Fibroblast of lung (primary cell): Measurements from ENCODE around the gene HAUS2. TPM values are rescaled to one million over a fixed set of nuclear protein-coding genes. Genes with fewer than 3 reads are reported as not detected.

Experiments
- DNase-seq, 2 donors: peaks; one replicate each; pipeline versions ENCODE4 v3.0.0 to v3.0.0-alpha.2; 2010; ENCODE audit warnings: low read depth in 2 of 2
- H2AFZ ChIP-seq: 2 replicates; pipeline ENCODE4 v1.5.1; 2012; ENCODE audit warnings: low read length, control low read depth, inconsistent platforms
- H3K27ac ChIP-seq: 2 replicates; pipeline ENCODE4 v1.5.1; 2011; ENCODE audit warnings: low read length, control low read depth; ENCODE audit not compliant: insufficient read depth
- H3K27me3 ChIP-seq: 2 replicates; pipeline ENCODE4 v1.5.1; 2011; ENCODE audit warnings: mild to moderate bottlenecking, low read length; ENCODE audit not compliant: control insufficient read depth, insufficient read depth
- H3K36me3 ChIP-seq: 2 replicates; pipeline ENCODE4 v1.5.1; 2011; ENCODE audit warnings: low read length; ENCODE audit not compliant: control insufficient read depth, insufficient read depth
- H3K4me1 ChIP-seq: 2 replicates; pipeline ENCODE4 v1.5.1; 2011; ENCODE audit warnings: low read length; ENCODE audit not compliant: control insufficient read depth, insufficient read depth; ENCODE audit errors: extremely low read depth
- H3K4me2 ChIP-seq: 2 replicates; pipeline ENCODE4 v1.5.1; 2011; ENCODE audit warnings: low read length, control low read depth; ENCODE audit not compliant: insufficient read depth; ENCODE audit errors: extremely low read depth
- H3K4me3 ChIP-seq, 4 experiments: fragments of 200-600 bp in 1 of 4; sonication (generic) in 1 of 4; replicated peaks in 1 of 4; 2 replicates each; pipeline ENCODE4 v1.5.1; 2011 to 2016; ENCODE audit warnings: low read length in 4 of 4, low read depth in 3 of 4, mild to moderate bottlenecking in 3 of 4, control low read depth in 2 of 4, inconsistent platforms in 1 of 4, mixed read lengths in 1 of 4; ENCODE audit not compliant: insufficient read depth in 1 of 4; ENCODE audit errors: control extremely low read depth in 1 of 4
- H3K79me2 ChIP-seq: 2 replicates; pipeline ENCODE4 v1.5.1; 2012; ENCODE audit warnings: mild to moderate bottlenecking, low read length, inconsistent platforms; ENCODE audit not compliant: control insufficient read depth, insufficient read depth
- H3K9ac ChIP-seq: 2 replicates; pipeline ENCODE4 v1.5.1; 2011; ENCODE audit warnings: mild to moderate bottlenecking, low read length, control low read depth; ENCODE audit not compliant: insufficient read depth
- H3K9me3 ChIP-seq: 2 replicates; pipeline ENCODE4 v1.5.1; 2012; ENCODE audit warnings: low read depth, low read length; ENCODE audit not compliant: control insufficient read depth, insufficient read depth
- H4K20me1 ChIP-seq: 2 replicates; pipeline ENCODE4 v1.5.1; 2011; ENCODE audit warnings: low read length; ENCODE audit not compliant: control insufficient read depth, insufficient read depth; ENCODE audit errors: extremely low read depth
- CTCF ChIP-seq, 2 donors: IDR thresholded peaks in 1 of 2; conservative IDR thresholded peaks in 1 of 2; 1 replicate in 1 of 2; 2 replicates in 1 of 2; pipeline ENCODE4 v1.5.1; 2011 to 2012; ENCODE audit warnings: low read length in 2 of 2, control low read depth in 1 of 2, inconsistent platforms in 1 of 2, low read depth in 1 of 2, mild to moderate bottlenecking in 1 of 2
- EZH2 ChIP-seq: IDR thresholded peaks from 2 replicates; pipeline ENCODE4 v1.5.1; 2012; ENCODE audit warnings: low read length, control low read depth, mild to moderate bottlenecking; ENCODE audit errors: missing control alignments
- polyA plus RNA-seq, 2 donors: library from polyadenylated mRNA; depleted of rRNA in 1 of 2; stranded (reverse) in 1 of 2; unstranded in 1 of 2; fragments of >200 nt; gene quantifications; 2 replicates each; pipeline ENCODE4 v1.2.1, GENCODE V29; 2011 to 2012; ENCODE audit warnings: missing spikeins in 1 of 2
- total RNA-seq: library from RNA; depleted of rRNA; stranded (reverse); fragments of >200 nt; gene quantifications from 2 replicates; pipeline ENCODE4 v1.2.1, GENCODE V29; 2014

HAUS2 gene
- total and polyA plus RNA-seq, 2 donors (not counting 1 experiment from before 2014, with no cell fraction given), result 25.3 to 26.2 TPM

- Histone ChIP-seq H4K20me1 (no peaks in the 10 kb centered on the region), H3K27me3 (no peaks in the 10 kb centered on the region), H3K9ac (no peak overlapping the region), H3K4me2 (no peak overlapping the region), H3K36me3 (peaks cover 4% of the 10 kb centered on the region), H3K27ac (no peak overlapping the region), H3K4me3 (no peak overlapping the region), H3K79me2 (peaks cover 27% of the 10 kb centered on the region), H3K4me1 (peaks cover 4% of the 10 kb centered on the region), H2AFZ (no peak overlapping the region), H3K9me3 (no peaks in the 10 kb centered on the region)
- DNase-seq, result no peak
- TF ChIP-seq CTCF (conservative IDR thresholded peaks at IDR 0.05 in 1 of 2, IDR thresholded peaks at IDR 0.05 in 1 of 2; ENCODE audit: low read depth in 1 of 2, low read length in 2 of 2) (no peak), EZH2 (no peak)
These were observed 3.6 kb upstream of the HAUS2 start for GRCh38 chr15:42544853-42545629.

- Histone ChIP-seq H3K27me3 (no peaks in the 10 kb centered on the region), H3K4me1 (peaks cover 4% of the 10 kb centered on the region), H3K79me2 (peaks cover 42% of the 10 kb centered on the region), H4K20me1 (no peaks in the 10 kb centered on the region), H3K9me3 (no peaks in the 10 kb centered on the region), H3K4me3 (peak overlapping the region; percentile 54 to 99 (median 76)), H3K4me2 (peak overlapping the region; percentile 94), H2AFZ (peak overlapping the region; percentile 96), H3K27ac (peak overlapping the region; percentile 80), H3K9ac (peak overlapping the region; percentile 71), H3K36me3 (peaks cover 4% of the 10 kb centered on the region)
- no peak for TF ChIP-seq EZH2
- no peak for TF ChIP-seq CTCF (conservative IDR thresholded peaks at IDR 0.05 in 1 of 2, IDR thresholded peaks at IDR 0.05 in 1 of 2; ENCODE audit: low read depth in 1 of 2, low read length in 2 of 2)
- peak in 1 of 2 donors; percentile 53 for DNase-seq
These were observed 755 bp upstream of the HAUS2 start for GRCh38 chr15:42547918-42548248.

- Histone ChIP-seq H3K27me3 (no peaks in the 10 kb centered on the region), H3K79me2 (peaks cover 47% of the 10 kb centered on the region), H3K4me3 (peak overlapping the region; percentile 54 to 99 (median 76)), H3K4me2 (peak overlapping the region; percentile 13), H2AFZ (peak overlapping the region; percentile 96), H4K20me1 (no peaks in the 10 kb centered on the region), H3K4me1 (peaks cover 4% of the 10 kb centered on the region), H3K36me3 (no peaks in the 10 kb centered on the region), H3K27ac (peak overlapping the region; percentile 80), H3K9me3 (no peaks in the 10 kb centered on the region), H3K9ac (peak overlapping the region; percentile 71)
- TF ChIP-seq CTCF (conservative IDR thresholded peaks at IDR 0.05 in 1 of 2, IDR thresholded peaks at IDR 0.05 in 1 of 2; ENCODE audit: low read depth in 1 of 2, low read length in 2 of 2) (no peak), EZH2 (no peak)
- DNase-seq, result peak; percentile 24 to 27
These were observed 424 bp downstream of the HAUS2 start for GRCh38 chr15:42549032-42549491.
